ENCODE measurements around the gene NEK7. TPM values are rescaled to one million over a fixed set of nuclear protein-coding genes. Genes with fewer than 3 reads are reported as not detected.

NEK7 gene
- total and polyA plus RNA-seq, 9 of the 15 experiments (the other 6 are each of a cell fraction or from before 2014, with no cell fraction given) = 8.5 to 37.3 (median 27.7) TPM

DNA sequence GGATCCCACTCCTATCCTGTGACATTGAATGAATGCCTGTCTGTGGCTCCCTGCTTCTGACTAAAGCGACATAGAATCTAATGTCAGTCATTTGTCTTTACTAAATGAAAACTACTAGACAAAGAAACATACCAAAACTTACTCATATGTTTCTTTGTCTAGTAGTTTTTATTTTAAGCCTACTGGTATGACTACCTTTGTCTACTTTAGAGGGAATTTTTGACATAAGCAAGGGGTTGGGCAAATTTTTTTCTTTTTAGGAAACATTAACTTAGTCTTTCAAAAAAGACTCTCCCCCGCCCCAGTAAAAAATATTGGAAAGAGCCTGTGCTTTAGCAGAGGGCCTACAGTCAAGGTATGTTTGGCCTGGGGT, 4.9 kb downstream of the NEK7 start:
- ChIA-PET CTCF (ENCODE audit: low intra/inter-chr PET ratio) (no interaction called here), POLR2A (interaction anchor here (0.9 kb wide), 1 partner anchor 11 kb away, joined by 3 read pairs; no protein-coding TSS in a partner anchor)
- WGBS (ENCODE audit: insufficient coverage, low coverage, missing lambda C conversion rate) = 79% methylated on average over 2 of the region's 2 CpGs
- Histone ChIP-seq H3K4me3 (no peak overlapping the region), H3K27ac (ENCODE audit: extremely low read depth, low read depth, low read length) (peak overlapping the region; percentile 38; the same call in 1 of the 3 replicates), H4K20me1 (replicated peaks; ENCODE audit: control insufficient read depth, insufficient read depth, low read length) (peaks cover 5% of the 10 kb centered on the region; the same call in 1 of the 2 replicates), H3K9me1 (ENCODE audit: control insufficient read depth, insufficient read depth, low read length) (no peaks in the 10 kb centered on the region), H3K27me3 (ENCODE audit: control insufficient read depth in 2 of 2, insufficient read depth in 2 of 2, low read length in 2 of 2) (no peaks in the 10 kb centered on the region), H3K4me1 (replicated peaks in 1 of 2; ENCODE audit: control insufficient read depth in 2 of 2, insufficient read depth in 2 of 2, low read length in 2 of 2) (peaks cover 11 to 27% of the 10 kb centered on the region in 2 experiments), H2AFZ (ENCODE audit: low read depth, low read length) (no peak overlapping the region), H3K4me2 (ENCODE audit: insufficient read depth, low read length) (no peak overlapping the region), H3K79me2 (ENCODE audit: control insufficient read depth, insufficient read depth, low read length) (peaks cover 98% of the 10 kb centered on the region), H3K9ac (ENCODE audit: insufficient read depth in 1 of 2, low read depth in 2 of 2, low read length in 2 of 2) (no peak overlapping the region), H3K36me3 (ENCODE audit: control insufficient read depth, insufficient read depth, low read length) (no peaks in the 10 kb centered on the region; the same call in 2 of the 3 replicates), H3K9me3 (replicated peaks; ENCODE audit: control insufficient read depth, insufficient read depth, low read depth, low read length) (no peaks in the 10 kb centered on the region)
- in situ Hi-C loops (cut with MboI) = no loop called here
- DNase-seq (ENCODE audit: extremely low read depth in 1 of 4, low spot score in 3 of 4) (no peak), ATAC-seq (no peak), FAIRE-seq (no peak)
- intact Hi-C loops (cut with micrococcal nuclease) = loop anchor here (10.0 kb wide), 1 partner anchor 487 kb away; no protein-coding TSS in a partner anchor
- BruUV-seq (replicated peaks) = no TSS peak
- TF ChIP-seq SMAD4 (CRISPR knock-in tag; conservative IDR thresholded peaks at IDR 0.05) = no peak
- no peak for TF ChIP-seq HMGN3 (IDR thresholded peaks at IDR 0.05; ENCODE audit: borderline replicate concordance, extremely low read depth, insufficient read length, low read depth, low read length)
- TF ChIP-seq ZNF12 (CRISPR knock-in tag; IDR thresholded peaks at IDR 0.05) = no peak
- TF ChIP-seq NR4A1 (CRISPR knock-in tag; IDR thresholded peaks at IDR 0.05) = no peak
- TF ChIP-seq NR4A1 (tag; IDR thresholded peaks at IDR 0.05) = no peak
- TF ChIP-seq SAFB2 (IDR thresholded peaks at IDR 0.05; ENCODE audit: borderline replicate concordance, low read depth, low read length, severe bottlenecking) = no peak
- TF ChIP-seq, protein P1, sequence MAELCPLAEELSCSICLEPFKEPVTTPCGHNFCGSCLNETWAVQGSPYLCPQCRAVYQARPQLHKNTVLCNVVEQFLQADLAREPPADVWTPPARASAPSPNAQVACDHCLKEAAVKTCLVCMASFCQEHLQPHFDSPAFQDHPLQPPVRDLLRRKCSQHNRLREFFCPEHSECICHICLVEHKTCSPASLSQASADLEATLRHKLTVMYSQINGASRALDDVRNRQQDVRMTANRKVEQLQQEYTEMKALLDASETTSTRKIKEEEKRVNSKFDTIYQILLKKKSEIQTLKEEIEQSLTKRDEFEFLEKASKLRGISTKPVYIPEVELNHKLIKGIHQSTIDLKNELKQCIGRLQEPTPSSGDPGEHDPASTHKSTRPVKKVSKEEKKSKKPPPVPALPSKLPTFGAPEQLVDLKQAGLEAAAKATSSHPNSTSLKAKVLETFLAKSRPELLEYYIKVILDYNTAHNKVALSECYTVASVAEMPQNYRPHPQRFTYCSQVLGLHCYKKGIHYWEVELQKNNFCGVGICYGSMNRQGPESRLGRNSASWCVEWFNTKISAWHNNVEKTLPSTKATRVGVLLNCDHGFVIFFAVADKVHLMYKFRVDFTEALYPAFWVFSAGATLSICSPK (IDR thresholded peaks at IDR 0.05; ENCODE audit: borderline replicate concordance) = no peak
- TF ChIP-seq SRSF9 (IDR thresholded peaks at IDR 0.05; ENCODE audit: borderline replicate concordance, low read depth, low read length) = no peak
- TF ChIP-seq MYC (IDR thresholded peaks at IDR 0.05; ENCODE audit: low read depth, low read length) = no peak
- TF ChIP-seq MYC (CRISPR knock-in tag; IDR thresholded peaks at IDR 0.05; ENCODE audit: borderline replicate concordance, low read depth) = no peak
- TF ChIP-seq RBM34 (IDR thresholded peaks at IDR 0.05; ENCODE audit: borderline replicate concordance, insufficient read depth, low read length) = no peak
- TF ChIP-seq PHF21A (IDR thresholded peaks at IDR 0.05; ENCODE audit: borderline replicate concordance, low read depth) = no peak
- TF ChIP-seq ZNF23 (CRISPR knock-in tag; IDR thresholded peaks at IDR 0.05) = no peak
- TF ChIP-seq, protein P2, sequence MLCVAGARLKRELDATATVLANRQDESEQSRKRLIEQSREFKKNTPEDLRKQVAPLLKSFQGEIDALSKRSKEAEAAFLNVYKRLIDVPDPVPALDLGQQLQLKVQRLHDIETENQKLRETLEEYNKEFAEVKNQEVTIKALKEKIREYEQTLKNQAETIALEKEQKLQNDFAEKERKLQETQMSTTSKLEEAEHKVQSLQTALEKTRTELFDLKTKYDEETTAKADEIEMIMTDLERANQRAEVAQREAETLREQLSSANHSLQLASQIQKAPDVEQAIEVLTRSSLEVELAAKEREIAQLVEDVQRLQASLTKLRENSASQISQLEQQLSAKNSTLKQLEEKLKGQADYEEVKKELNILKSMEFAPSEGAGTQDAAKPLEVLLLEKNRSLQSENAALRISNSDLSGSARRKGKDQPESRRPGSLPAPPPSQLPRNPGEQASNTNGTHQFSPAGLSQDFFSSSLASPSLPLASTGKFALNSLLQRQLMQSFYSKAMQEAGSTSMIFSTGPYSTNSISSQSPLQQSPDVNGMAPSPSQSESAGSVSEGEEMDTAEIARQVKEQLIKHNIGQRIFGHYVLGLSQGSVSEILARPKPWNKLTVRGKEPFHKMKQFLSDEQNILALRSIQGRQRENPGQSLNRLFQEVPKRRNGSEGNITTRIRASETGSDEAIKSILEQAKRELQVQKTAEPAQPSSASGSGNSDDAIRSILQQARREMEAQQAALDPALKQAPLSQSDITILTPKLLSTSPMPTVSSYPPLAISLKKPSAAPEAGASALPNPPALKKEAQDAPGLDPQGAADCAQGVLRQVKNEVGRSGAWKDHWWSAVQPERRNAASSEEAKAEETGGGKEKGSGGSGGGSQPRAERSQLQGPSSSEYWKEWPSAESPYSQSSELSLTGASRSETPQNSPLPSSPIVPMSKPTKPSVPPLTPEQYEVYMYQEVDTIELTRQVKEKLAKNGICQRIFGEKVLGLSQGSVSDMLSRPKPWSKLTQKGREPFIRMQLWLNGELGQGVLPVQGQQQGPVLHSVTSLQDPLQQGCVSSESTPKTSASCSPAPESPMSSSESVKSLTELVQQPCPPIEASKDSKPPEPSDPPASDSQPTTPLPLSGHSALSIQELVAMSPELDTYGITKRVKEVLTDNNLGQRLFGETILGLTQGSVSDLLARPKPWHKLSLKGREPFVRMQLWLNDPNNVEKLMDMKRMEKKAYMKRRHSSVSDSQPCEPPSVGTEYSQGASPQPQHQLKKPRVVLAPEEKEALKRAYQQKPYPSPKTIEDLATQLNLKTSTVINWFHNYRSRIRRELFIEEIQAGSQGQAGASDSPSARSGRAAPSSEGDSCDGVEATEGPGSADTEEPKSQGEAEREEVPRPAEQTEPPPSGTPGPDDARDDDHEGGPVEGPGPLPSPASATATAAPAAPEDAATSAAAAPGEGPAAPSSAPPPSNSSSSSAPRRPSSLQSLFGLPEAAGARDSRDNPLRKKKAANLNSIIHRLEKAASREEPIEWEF (CRISPR knock-in tag; IDR thresholded peaks at IDR 0.05) = no peak
- TF ChIP-seq, protein P3, sequence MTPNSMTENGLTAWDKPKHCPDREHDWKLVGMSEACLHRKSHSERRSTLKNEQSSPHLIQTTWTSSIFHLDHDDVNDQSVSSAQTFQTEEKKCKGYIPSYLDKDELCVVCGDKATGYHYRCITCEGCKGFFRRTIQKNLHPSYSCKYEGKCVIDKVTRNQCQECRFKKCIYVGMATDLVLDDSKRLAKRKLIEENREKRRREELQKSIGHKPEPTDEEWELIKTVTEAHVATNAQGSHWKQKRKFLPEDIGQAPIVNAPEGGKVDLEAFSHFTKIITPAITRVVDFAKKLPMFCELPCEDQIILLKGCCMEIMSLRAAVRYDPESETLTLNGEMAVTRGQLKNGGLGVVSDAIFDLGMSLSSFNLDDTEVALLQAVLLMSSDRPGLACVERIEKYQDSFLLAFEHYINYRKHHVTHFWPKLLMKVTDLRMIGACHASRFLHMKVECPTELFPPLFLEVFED (CRISPR knock-in tag; conservative IDR thresholded peaks at IDR 0.05) = no peak
